HG02678 (cell line): ENCODE measurements around the gene MRGPRX3.
A peak's percentile ranks its signal among the peaks of the same experiment; 100 is the strongest.
"Not testable (repeated sequence)": the region's sequence is repeated elsewhere in the genome, so short reads cannot be mapped to it uniquely, and the experiment has no call there.

ENCODE experiments used
- ATAC-seq: cut with Tn5 transposase; IDR thresholded peaks from one replicate; pipeline ENCODE4 v1.9.1; 2021; ENCODE audit warnings: mild to moderate bottlenecking, moderate library complexity; ENCODE audit not compliant: unreplicated experiment

Gene MRGPRX3

GRCh38 chr11:18132341-18132740, at the start of gene MRGPRX3:
Gene MRGPRX3, plus strand, starts transcription at chr11:18132571. Its CDS starts 4,632 bp downstream, at chr11:18137203.
- ATAC-seq, result no peak

- no peak for ATAC-seq
Observed at GRCh38 chr11:18088366-18088765, 44.0 kb upstream of the MRGPRX3 start.

GRCh38 chr11:18088966-18089365, 43.4 kb upstream of the MRGPRX3 start:
- no peak for ATAC-seq

DNA sequence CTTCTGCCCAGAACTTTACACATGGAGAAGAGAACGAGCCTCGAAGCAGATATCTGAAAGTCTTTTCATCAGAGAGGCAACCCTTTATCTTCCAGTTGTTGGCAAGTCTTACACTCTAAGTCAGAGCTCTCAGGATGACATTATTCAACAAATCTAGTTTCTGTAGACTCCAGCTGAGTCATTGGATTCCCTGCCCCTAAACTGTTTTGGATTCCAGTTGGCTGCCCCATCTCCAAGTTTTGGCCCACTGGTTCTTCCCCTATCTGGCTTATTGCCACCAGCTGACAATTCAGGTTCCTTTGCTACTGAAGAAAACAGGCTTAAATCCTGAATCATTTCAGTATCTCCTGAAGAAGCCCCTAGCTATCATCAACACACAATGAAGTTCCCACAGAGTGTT, 40.6 kb upstream of the MRGPRX3 start:
- ATAC-seq, result no peak

GRCh38 chr11:18093959-18094358, 38.4 kb upstream of the MRGPRX3 start:
- ATAC-seq, result no peak

GRCh38 chr11:18100926-18101656, 31.3 kb upstream of the MRGPRX3 start:
- no peak for ATAC-seq

GRCh38 chr11:18105086-18105801, 27.1 kb upstream of the MRGPRX3 start:
- no peak for ATAC-seq

GRCh38 chr11:18105802-18106574, 26.4 kb upstream of the MRGPRX3 start, which contains the start of gene SAAL1:
Gene SAAL1, minus strand, starts transcription at chr11:18106082. Its CDS starts 41 bp downstream, at chr11:18106041.
- ATAC-seq, result peak; percentile 96

GRCh38 chr11:18106688-18107087, 25.7 kb upstream of the MRGPRX3 start:
- no peak for ATAC-seq

- no peak for ATAC-seq
Observed at GRCh38 chr11:18108254-18108653, 24.1 kb upstream of the MRGPRX3 start.

- no peak for ATAC-seq
Observed at GRCh38 chr11:18111005-18111404, 21.4 kb upstream of the MRGPRX3 start.

GRCh38 chr11:18115360-18116127, 16.8 kb upstream of the MRGPRX3 start:
- ATAC-seq, result peak; percentile 88

GRCh38 chr11:18121331-18121828, 11.0 kb upstream of the MRGPRX3 start:
- not testable (repeated sequence) for ATAC-seq

DNA sequence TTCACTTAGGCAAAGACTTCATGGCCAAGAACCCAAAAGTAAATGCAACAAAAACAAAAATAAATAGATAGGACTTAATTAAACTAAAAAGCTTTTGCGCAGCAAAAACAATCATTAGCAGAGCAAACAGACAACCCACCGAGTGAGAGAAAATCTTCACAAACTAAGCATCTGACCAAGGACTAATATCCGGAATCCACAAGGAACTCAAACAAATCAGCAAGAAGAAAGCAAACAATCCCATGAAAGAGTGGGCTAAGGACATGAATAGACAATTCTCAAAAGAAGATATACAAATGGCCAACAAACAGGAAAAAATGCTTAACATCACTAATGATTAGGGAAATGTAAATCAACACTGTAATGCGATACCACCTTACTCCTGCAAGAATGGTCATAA, 1.3 kb upstream of the MRGPRX3 start:
- not testable (repeated sequence) for ATAC-seq

- ATAC-seq, result no peak
Observed at GRCh38 chr11:18135308-18135707, 2.9 kb downstream of the MRGPRX3 start.

- ATAC-seq, result no peak
Observed at GRCh38 chr11:18137186-18137800, 4.9 kb downstream of the MRGPRX3 start.

DNA sequence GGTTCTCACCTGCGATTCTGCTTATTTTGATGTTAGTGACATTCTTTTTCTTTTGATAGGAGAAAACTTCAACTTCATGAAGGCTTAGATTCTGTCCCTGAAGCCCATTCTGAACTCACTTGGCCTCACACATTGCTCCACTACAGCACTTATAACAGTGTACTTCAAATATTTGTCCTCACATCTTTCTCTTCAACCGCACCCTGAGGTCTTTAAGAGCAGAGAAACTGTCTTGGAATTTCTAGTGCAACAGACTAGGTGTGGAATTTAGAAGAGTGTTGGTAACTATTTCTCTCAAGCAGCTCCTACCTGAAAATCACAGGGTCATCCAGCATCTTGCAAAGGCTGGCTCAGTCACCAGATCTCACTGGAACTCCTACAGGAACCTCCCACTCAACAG, 7.8 kb downstream of the MRGPRX3 start:
- ATAC-seq, result no peak

DNA sequence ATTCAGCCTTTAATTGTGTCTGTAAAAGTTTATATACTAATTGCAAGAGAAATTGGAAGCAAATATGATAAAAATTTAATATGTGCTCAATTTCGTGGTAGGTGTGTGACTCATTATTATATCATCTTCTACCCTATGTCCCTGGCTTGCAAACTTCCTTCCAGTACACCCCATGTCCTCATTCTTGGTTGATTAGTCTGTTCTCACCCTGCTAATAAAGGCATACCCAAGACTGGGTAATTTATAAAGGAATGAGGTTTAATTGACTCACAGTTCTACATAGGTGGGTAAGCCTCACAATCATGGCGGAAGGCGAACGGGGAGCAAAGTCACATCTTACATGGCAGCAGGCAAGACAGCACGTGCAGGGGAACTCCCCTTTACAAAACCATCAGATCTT, 11.9 kb downstream of the MRGPRX3 start:
- ATAC-seq, result no peak

- no peak for ATAC-seq
Observed at GRCh38 chr11:18145025-18145424, 12.7 kb downstream of the MRGPRX3 start.

DNA sequence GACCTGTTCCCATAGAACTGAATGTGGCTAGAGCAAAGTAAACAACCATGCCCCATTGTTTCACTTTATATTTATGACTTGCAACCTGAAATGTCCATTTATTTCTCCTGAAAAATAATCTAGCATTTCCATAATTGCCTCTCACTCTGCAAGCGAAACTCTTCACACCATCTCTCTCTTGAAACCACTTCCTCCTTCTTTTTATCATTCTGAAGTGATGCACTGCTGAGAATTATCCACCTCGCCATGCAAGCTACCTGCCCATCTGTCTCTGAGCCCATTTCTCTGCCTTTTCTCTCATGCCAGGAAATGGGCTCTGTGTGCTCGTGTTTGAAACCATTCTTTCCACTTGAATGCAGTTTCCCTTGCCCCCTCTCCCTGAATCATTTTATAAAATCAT, 13.5 kb downstream of the MRGPRX3 start:
- no peak for ATAC-seq
